ENCODE measurements around the gene LACTBL1.

DNA sequence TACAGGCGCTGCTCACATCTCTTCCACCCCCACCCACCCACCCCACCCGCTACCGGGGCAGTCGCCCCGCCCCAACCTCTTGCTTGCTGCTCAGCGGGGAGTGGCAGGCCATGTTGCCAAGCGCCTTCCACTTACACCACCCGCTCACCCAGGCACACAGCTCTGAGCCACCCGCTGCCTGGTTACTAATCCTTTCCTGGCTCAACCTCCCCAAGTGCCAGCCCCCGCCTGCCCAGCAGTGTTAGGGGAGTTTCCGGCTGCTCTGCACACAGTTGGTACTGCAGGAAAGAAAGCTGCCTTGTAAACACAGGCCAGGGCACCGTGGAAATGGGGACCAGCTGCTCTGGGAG is 56.2 kb downstream of the LACTBL1 start:
- TF ChIP-seq POLR2A (IDR thresholded peaks at IDR 0.05) (no peak), CTCF (IDR thresholded peaks at IDR 0.05) (no peak)

All from Peyer's patch (tissue), 4 donors.